ENCODE data around the gene CILP2. TPM values are rescaled to one million over a fixed set of nuclear protein-coding genes. Genes with fewer than 3 reads are reported as not detected.

CILP2 gene
- total RNA-seq, 1 donor from 2014 or later = 40.9 TPM

- TF ChIP-seq CTCF (IDR thresholded peaks at IDR 0.05; ENCODE audit: partially characterized antibody, unreplicated experiment) = no peak
- DNase-seq = no peak
- H3K4me3 Mint-ChIP-seq (ENCODE audit: unreplicated experiment) = no peak overlapping the region
- H3K36me3 Mint-ChIP-seq (ENCODE audit: unreplicated experiment) = peaks cover 5% of the 10 kb centered on the region
- no peak overlapping the region for H3K27ac Mint-ChIP-seq (ENCODE audit: unreplicated experiment)
- H3K4me1 Mint-ChIP-seq (ENCODE audit: low read depth, unreplicated experiment) = peaks cover 15% of the 10 kb centered on the region
- peaks cover 6% of the 10 kb centered on the region for H3K9me3 Mint-ChIP-seq (ENCODE audit: unreplicated experiment)
- H3K27me3 Mint-ChIP-seq (ENCODE audit: unreplicated experiment) = peaks cover 8% of the 10 kb centered on the region
Observed at GRCh38 chr19:19547674-19548336, 9.7 kb downstream of the CILP2 start.

DNA sequence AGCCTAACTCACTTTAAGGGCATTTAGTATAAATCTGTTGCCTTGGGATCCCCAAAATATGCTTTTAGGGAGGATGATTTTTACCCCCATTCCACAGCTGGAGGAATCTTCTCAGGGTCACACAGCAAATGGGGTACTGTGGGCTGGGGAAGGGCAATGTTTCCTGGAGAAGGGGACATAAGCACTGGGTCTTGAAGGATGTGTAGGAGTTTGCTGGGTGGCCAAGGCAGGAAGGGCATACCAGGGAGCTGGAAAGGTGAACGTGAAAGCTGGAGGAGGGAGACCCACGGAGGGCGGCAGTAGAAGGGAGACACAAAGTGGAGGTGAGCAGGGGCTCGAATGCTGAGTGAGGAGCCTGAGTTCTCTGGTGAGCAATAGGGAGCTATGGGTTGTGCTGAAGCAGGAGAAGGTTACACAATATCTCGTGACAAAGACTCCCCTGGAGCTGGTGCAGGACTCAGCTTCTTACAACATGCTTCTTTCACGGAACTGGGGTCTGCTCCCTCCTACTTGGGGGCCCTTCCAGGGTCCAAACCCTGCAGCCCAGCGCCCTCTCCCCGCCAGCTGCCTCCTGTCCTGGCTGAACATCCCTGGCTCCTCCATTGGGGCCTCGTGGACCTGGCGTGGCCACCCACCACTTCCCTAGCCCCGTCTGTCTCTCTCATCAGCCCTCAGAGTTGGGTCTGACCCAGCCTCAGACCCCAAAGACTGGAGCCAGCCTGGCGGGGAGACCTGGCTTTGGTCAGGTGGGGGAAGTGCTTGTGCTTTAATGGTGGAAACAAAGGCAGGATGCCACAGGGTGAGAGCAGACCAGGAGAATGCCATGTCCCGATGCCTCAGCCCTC is 11.1 kb downstream of the CILP2 start:
- no peak for TF ChIP-seq CTCF (IDR thresholded peaks at IDR 0.05; ENCODE audit: partially characterized antibody, unreplicated experiment)
- peaks cover 15% of the 10 kb centered on the region for H3K4me1 Mint-ChIP-seq (ENCODE audit: low read depth, unreplicated experiment)
- H3K4me3 Mint-ChIP-seq (ENCODE audit: unreplicated experiment) = no peak overlapping the region
- no peak overlapping the region for H3K27ac Mint-ChIP-seq (ENCODE audit: unreplicated experiment)
- peaks cover 7% of the 10 kb centered on the region for H3K27me3 Mint-ChIP-seq (ENCODE audit: unreplicated experiment)
- peaks cover 7% of the 10 kb centered on the region for H3K9me3 Mint-ChIP-seq (ENCODE audit: unreplicated experiment)
- DNase-seq = no peak
- peaks cover 5% of the 10 kb centered on the region for H3K36me3 Mint-ChIP-seq (ENCODE audit: unreplicated experiment)

- peaks cover 7% of the 10 kb centered on the region for H3K9me3 Mint-ChIP-seq (ENCODE audit: unreplicated experiment)
- peaks cover 7% of the 10 kb centered on the region for H3K27me3 Mint-ChIP-seq (ENCODE audit: unreplicated experiment)
- H3K27ac Mint-ChIP-seq (ENCODE audit: unreplicated experiment) = peak overlapping the region; percentile 59
- peak; percentile 15 for DNase-seq
- TF ChIP-seq CTCF (IDR thresholded peaks at IDR 0.05; ENCODE audit: partially characterized antibody, unreplicated experiment) = no peak
- H3K4me3 Mint-ChIP-seq (ENCODE audit: unreplicated experiment) = no peak overlapping the region
- H3K4me1 Mint-ChIP-seq (ENCODE audit: low read depth, unreplicated experiment) = peaks cover 15% of the 10 kb centered on the region
- H3K36me3 Mint-ChIP-seq (ENCODE audit: unreplicated experiment) = peaks cover 5% of the 10 kb centered on the region
Observed at GRCh38 chr19:19549804-19550464, 11.9 kb downstream of the CILP2 start.

- no peak overlapping the region for H3K27ac Mint-ChIP-seq (ENCODE audit: unreplicated experiment)
- peaks cover 15% of the 10 kb centered on the region for H3K4me1 Mint-ChIP-seq (ENCODE audit: low read depth, unreplicated experiment)
Observed at GRCh38 chr19:19550485-19550929, 12.4 kb downstream of the CILP2 start.

More at GRCh38 chr19:19550485-19550929, 12.4 kb downstream of the CILP2 start:
- TF ChIP-seq CTCF (IDR thresholded peaks at IDR 0.05; ENCODE audit: partially characterized antibody, unreplicated experiment) = no peak
- no peak for DNase-seq
- peaks cover 7% of the 10 kb centered on the region for H3K9me3 Mint-ChIP-seq (ENCODE audit: unreplicated experiment)
- no peak overlapping the region for H3K4me3 Mint-ChIP-seq (ENCODE audit: unreplicated experiment)
- peaks cover 7% of the 10 kb centered on the region for H3K27me3 Mint-ChIP-seq (ENCODE audit: unreplicated experiment)
- peaks cover 5% of the 10 kb centered on the region for H3K36me3 Mint-ChIP-seq (ENCODE audit: unreplicated experiment)
